OCI-LY3 (cell line): ENCODE data around the gene CPA2.

Experiments
- H2AFZ ChIP-seq: fragments of 200-600, 300-600 bp; shearing (Covaris generic); 2 replicates; pipeline ENCODE4 v1.6.0; 2014; ENCODE audit warnings: antibody characterized with exemption, low read depth, low read length
- H3K27ac ChIP-seq: fragments of 200-600, 300-600 bp; sonication (generic); 2 replicates; pipeline ENCODE4 v1.5.1; 2014; ENCODE audit warnings: mild to moderate bottlenecking, low read length, moderate library complexity, mixed read lengths
- H3K27me3 ChIP-seq: fragments of 200-600, 300-600 bp; sonication (generic); 2 replicates; pipeline ENCODE4 v1.6.1; 2014; ENCODE audit warnings: low read depth, low read length, mixed read lengths
- H3K36me3 ChIP-seq: fragments of 200-600, 300-600 bp; sonication (generic); replicated peaks from 2 replicates; pipeline ENCODE3; 2014; ENCODE audit warnings: low read depth, low read length, mixed read lengths
- H3K4me1 ChIP-seq: fragments of 300-600, 200-600 bp; sonication (generic); 2 replicates; pipeline ENCODE4 v1.6.1; 2014; ENCODE audit warnings: low read length, mixed read lengths
- H3K4me2 ChIP-seq: fragments of 200-600, 300-600 bp; sonication (generic); 2 replicates; pipeline ENCODE4 v1.6.1; 2014; ENCODE audit warnings: low read length, mixed read lengths
- H3K4me3 ChIP-seq: fragments of 300-600, 200-600 bp; sonication (generic); 2 replicates; pipeline ENCODE4 v1.5.1; 2014; ENCODE audit warnings: antibody characterized with exemption, mild to moderate bottlenecking, low read length, moderate library complexity
- H3K79me2 ChIP-seq: fragments of 300-600, 200-600 bp; shearing (Covaris generic); 2 replicates; pipeline ENCODE4 v1.6.1; 2014; ENCODE audit warnings: mild to moderate bottlenecking, low read length, mixed read lengths
- H3K9ac ChIP-seq: fragments of 300-600, 200-600 bp; shearing (Covaris generic); 2 replicates; pipeline ENCODE4 v1.6.0; 2014; ENCODE audit warnings: mild to moderate bottlenecking, low read length, moderate library complexity
- H3K9me3 ChIP-seq: fragments of 200-600, 300-600 bp; shearing (Covaris generic); 2 replicates; pipeline ENCODE4 v1.6.1; 2014; ENCODE audit warnings: low read length, mixed read lengths; ENCODE audit not compliant: insufficient read depth
- H4K20me1 ChIP-seq: fragments of 200-600, 300-600 bp; sonication (generic); 2 replicates; pipeline ENCODE4 v1.6.1; 2016; ENCODE audit warnings: low read length, mixed read lengths; ENCODE audit not compliant: insufficient read depth
- EZH2phosphoT487 ChIP-seq: fragments of 200-600 bp; shearing (Covaris generic); IDR thresholded peaks from 2 replicates; pipeline ENCODE4 v1.6.1; 2018; ENCODE audit warnings: antibody characterized with exemption, mixed run types, low read depth
- TF ChIP-seq, protein P1 (sequence below): fragments of 200-600, 300-600 bp; sonication (generic); IDR thresholded peaks from 2 replicates; pipeline ENCODE4 v1.5.1; 2014; ENCODE audit warnings: antibody characterized with exemption, low read length, low read depth

The CPA2 gene

DNA sequence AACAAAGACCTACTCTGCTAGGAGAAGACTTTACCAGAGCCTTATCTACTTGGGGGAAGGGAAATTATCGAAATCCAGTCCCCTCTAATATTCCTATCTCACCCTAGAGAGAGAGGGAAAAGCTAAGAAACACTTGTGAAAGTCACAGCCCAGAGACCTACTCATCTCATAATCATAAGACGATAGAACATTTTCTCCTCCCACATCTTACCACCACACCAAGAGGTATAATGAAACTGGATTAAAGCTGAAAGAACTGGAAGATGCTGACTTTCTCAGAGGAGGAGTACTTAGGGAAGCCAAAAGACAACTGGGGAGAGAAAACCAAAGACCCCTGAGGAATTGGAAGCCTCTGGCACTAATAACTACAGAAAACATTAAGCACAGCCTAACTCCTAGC lies 67.2 kb downstream of the CPA2 start:
- H3K4me1 ChIP-seq = no peaks in the 10 kb centered on the region
- no peak overlapping the region for H3K9ac ChIP-seq
- H3K36me3 ChIP-seq = no peaks in the 10 kb centered on the region
- no peak overlapping the region for H3K4me2 ChIP-seq
- no peaks in the 10 kb centered on the region for H3K27me3 ChIP-seq
- no peak overlapping the region for H2AFZ ChIP-seq
- no peaks in the 10 kb centered on the region for H3K9me3 ChIP-seq
- TF ChIP-seq, protein P1, sequence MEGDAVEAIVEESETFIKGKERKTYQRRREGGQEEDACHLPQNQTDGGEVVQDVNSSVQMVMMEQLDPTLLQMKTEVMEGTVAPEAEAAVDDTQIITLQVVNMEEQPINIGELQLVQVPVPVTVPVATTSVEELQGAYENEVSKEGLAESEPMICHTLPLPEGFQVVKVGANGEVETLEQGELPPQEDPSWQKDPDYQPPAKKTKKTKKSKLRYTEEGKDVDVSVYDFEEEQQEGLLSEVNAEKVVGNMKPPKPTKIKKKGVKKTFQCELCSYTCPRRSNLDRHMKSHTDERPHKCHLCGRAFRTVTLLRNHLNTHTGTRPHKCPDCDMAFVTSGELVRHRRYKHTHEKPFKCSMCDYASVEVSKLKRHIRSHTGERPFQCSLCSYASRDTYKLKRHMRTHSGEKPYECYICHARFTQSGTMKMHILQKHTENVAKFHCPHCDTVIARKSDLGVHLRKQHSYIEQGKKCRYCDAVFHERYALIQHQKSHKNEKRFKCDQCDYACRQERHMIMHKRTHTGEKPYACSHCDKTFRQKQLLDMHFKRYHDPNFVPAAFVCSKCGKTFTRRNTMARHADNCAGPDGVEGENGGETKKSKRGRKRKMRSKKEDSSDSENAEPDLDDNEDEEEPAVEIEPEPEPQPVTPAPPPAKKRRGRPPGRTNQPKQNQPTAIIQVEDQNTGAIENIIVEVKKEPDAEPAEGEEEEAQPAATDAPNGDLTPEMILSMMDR = no peak
- TF ChIP-seq EZH2phosphoT487 = no peak
- H3K4me3 ChIP-seq = no peak overlapping the region
- H3K27ac ChIP-seq = no peak overlapping the region
- H3K79me2 ChIP-seq = no peaks in the 10 kb centered on the region
- no peaks in the 10 kb centered on the region for H4K20me1 ChIP-seq

DNA sequence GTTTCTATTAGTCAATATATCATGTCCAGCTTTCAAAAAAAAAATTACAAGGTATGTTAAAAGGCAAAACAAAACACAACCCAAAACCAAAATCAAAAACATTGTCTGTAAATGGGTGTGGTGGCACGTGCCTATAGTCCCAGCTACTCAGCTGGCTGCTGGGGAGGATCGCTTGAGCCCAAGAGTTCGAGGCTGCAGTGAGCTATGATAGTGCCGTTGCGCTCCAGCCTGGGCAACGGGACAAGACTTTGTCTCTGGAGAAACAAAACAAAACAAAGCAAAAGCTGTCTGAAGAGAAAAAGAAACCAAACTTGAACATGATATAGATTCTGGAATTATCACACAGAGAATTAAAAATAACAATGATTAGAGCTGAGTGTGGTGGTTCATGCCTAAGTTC lies 67.6 kb downstream of the CPA2 start:
- Histone ChIP-seq H3K27me3 (no peaks in the 10 kb centered on the region), H4K20me1 (no peaks in the 10 kb centered on the region), H2AFZ (no peak overlapping the region), H3K4me1 (no peaks in the 10 kb centered on the region), H3K27ac (no peak overlapping the region), H3K9me3 (no peaks in the 10 kb centered on the region), H3K9ac (no peak overlapping the region), H3K79me2 (no peaks in the 10 kb centered on the region), H3K4me2 (no peak overlapping the region), H3K4me3 (no peak overlapping the region), H3K36me3 (no peaks in the 10 kb centered on the region)
- TF ChIP-seq, protein P1 = no peak
- no peak for TF ChIP-seq EZH2phosphoT487

DNA sequence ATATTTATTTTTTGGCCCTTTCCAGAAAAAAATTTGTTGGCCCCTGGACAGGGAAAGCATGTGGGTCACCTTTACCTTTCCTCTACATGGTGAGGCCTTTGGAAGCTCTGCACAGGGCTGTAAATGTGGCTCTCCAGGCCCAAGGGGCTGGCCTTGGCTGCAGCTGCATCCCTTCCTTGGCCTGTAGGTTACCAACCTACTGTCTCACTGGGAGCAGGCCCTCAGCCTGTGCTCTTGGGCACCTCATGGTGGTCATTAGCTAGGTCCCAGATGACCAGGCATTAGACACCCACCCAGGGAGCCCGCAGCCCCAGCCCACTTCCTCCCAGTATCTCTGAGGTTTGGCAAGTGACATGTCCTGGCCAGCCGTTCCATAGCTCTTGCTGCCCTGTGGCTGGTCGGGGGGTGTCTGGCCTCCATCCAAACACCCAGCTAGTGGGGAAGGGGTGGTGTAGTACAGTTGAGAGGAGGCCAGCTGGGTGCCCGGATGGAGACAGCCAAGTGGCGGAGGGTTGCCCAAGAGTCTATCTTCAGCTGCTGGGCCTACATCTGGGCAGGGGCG lies 70.8 kb downstream of the CPA2 start:
- TF ChIP-seq, protein P1 = no peak
- TF ChIP-seq EZH2phosphoT487 = no peak
- H3K27ac ChIP-seq = no peak overlapping the region
- H3K9me3 ChIP-seq = no peaks in the 10 kb centered on the region
- no peak overlapping the region for H3K9ac ChIP-seq
- H3K4me3 ChIP-seq = no peak overlapping the region
- no peaks in the 10 kb centered on the region for H4K20me1 ChIP-seq
- H3K4me1 ChIP-seq = no peaks in the 10 kb centered on the region
- no peak overlapping the region for H3K4me2 ChIP-seq
- H3K27me3 ChIP-seq = no peaks in the 10 kb centered on the region; the same call in 1 of the 2 replicates
- H3K36me3 ChIP-seq = no peaks in the 10 kb centered on the region
- H3K79me2 ChIP-seq = no peaks in the 10 kb centered on the region
- H2AFZ ChIP-seq = no peak overlapping the region

DNA sequence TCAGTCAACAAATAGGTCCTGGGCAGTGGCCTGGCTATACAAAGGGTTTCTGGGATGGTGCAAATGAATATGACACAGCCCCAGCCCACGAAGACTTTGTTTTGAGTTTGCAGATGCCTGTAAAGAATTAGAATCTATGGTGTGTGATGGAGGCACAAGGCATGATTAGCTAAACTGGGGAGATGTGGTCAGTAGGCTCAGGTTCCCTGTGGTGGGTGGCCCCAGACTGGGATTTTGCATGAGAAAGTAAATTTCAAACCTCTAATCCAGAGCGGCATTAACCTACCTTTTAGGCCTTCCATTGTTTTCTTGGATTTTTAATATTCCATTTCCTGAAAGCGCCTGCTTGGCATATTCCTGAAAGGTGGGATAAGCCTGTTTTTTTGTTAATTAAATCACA lies 71.6 kb downstream of the CPA2 start:
- no peaks in the 10 kb centered on the region for H4K20me1 ChIP-seq
- H3K27me3 ChIP-seq = no peaks in the 10 kb centered on the region; the same call in 1 of the 2 replicates
- no peak overlapping the region for H3K9ac ChIP-seq
- H3K4me3 ChIP-seq = no peak overlapping the region
- TF ChIP-seq EZH2phosphoT487 = no peak
- TF ChIP-seq, protein P1 = no peak
- H3K9me3 ChIP-seq = no peaks in the 10 kb centered on the region
- H3K36me3 ChIP-seq = no peaks in the 10 kb centered on the region
- no peak overlapping the region for H3K27ac ChIP-seq
- H3K4me2 ChIP-seq = no peak overlapping the region
- H3K79me2 ChIP-seq = no peaks in the 10 kb centered on the region
- H2AFZ ChIP-seq = no peak overlapping the region
- no peaks in the 10 kb centered on the region for H3K4me1 ChIP-seq
